Skeletal muscle tissue (tissue), 4 donors: ENCODE data around the gene KMT2C. TPM values are rescaled to one million over a fixed set of nuclear protein-coding genes. Genes with fewer than 3 reads are reported as not detected.
"Not testable (repeated sequence)": the region's sequence is repeated elsewhere in the genome, so short reads cannot be mapped to it uniquely, and the experiment has no call there.

Experiments
- H3K27ac ChIP-seq: one replicate; pipeline ENCODE4 v1.7.0; 2013; ENCODE audit warnings: mild to moderate bottlenecking, low read depth, low read length, inconsistent platforms
- H3K27me3 ChIP-seq, 3 donors: one replicate each; pipeline ENCODE4 v1.7.0; 2013; ENCODE audit warnings: low read length in 3 of 3; ENCODE audit not compliant: control insufficient read depth in 3 of 3, insufficient read depth in 3 of 3
- H3K36me3 ChIP-seq, 3 donors: one replicate each; pipeline ENCODE4 v1.7.0; 2013; ENCODE audit warnings: low read length in 3 of 3; ENCODE audit not compliant: control insufficient read depth in 3 of 3, insufficient read depth in 3 of 3
- H3K4me1 ChIP-seq, 3 donors: one replicate each; pipeline ENCODE4 v1.7.0; 2013; ENCODE audit warnings: low read length in 3 of 3, mild to moderate bottlenecking in 3 of 3; ENCODE audit not compliant: control insufficient read depth in 3 of 3, insufficient read depth in 3 of 3
- H3K4me3 ChIP-seq, 3 donors: one replicate each; pipeline ENCODE4 v1.7.0; 2013; ENCODE audit warnings: low read length in 3 of 3
- H3K9ac ChIP-seq, 3 donors: one replicate each; pipeline ENCODE4 v1.7.0; 2013; ENCODE audit warnings: low read length in 3 of 3, mild to moderate bottlenecking in 3 of 3, moderate library complexity in 2 of 3, low read depth in 1 of 3
- H3K9me3 ChIP-seq, 3 donors: one replicate each; pipeline ENCODE4 v1.7.0; 2013; ENCODE audit warnings: low read length in 3 of 3; ENCODE audit not compliant: control insufficient read depth in 3 of 3
- total RNA-seq: library from RNA; depleted of rRNA; stranded (reverse); fragments of >200 nt; gene quantifications from one replicate; pipeline ENCODE4 v1.2.3, GENCODE V29; 2014
- donor health status: Osteomylitis.

KMT2C gene
- total RNA-seq, 1 donor from 2014 or later, result 61.6 TPM

DNA sequence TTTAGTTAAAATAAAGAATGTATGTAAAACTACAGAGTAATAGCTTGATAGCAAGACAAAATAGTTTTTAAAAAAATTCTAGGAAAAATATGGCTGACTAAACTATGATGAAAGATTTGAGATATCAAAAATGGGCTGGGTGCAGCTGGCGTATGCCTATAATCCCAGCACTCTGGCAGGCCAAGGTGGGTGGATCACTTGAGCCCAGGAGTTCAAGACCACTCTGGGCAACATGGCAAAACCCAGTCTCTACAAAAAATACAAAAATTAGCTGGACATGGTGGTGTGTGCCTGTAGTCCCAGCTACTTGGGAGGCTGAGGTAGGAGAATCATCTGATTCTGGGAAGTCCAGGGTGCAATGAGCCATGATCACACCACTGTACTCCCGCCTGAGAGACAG is 29.8 kb downstream of the KMT2C start:
- H3K27me3 ChIP-seq, H3K4me1 ChIP-seq, H3K27ac ChIP-seq, H3K9me3 ChIP-seq, H3K4me3 ChIP-seq, H3K9ac ChIP-seq, H3K36me3 ChIP-seq: not testable (repeated sequence)

DNA sequence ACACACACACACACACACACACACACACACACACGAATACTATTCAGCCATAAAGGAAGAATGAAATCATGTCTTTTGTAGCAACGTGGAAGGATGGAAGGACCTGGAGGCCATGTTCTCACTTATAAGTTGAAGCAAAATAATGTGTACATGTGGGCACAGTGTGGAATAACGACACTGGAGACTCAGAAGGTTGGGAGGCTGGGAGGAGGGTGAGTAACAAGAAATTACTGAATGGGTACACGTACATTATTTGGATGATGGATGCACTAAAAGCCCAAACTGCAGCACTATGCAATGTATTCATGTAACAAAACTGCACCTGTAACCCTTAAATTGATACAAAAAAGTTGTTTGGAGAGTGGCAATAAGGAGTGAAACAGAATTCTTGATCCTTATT is 32.1 kb downstream of the KMT2C start:
- H3K4me1 ChIP-seq, result peaks cover 0 to 2% (median 0%) of the 10 kb centered on the region in 3 donors
- no peak overlapping the region for H3K4me3 ChIP-seq
- no peak overlapping the region for H3K9ac ChIP-seq
- peaks cover 0 to 2% (median 0%) of the 10 kb centered on the region in 3 donors for H3K9me3 ChIP-seq
- no peaks in the 10 kb centered on the region for H3K27me3 ChIP-seq
- H3K36me3 ChIP-seq, result no peaks in the 10 kb centered on the region
- no peak overlapping the region for H3K27ac ChIP-seq

DNA sequence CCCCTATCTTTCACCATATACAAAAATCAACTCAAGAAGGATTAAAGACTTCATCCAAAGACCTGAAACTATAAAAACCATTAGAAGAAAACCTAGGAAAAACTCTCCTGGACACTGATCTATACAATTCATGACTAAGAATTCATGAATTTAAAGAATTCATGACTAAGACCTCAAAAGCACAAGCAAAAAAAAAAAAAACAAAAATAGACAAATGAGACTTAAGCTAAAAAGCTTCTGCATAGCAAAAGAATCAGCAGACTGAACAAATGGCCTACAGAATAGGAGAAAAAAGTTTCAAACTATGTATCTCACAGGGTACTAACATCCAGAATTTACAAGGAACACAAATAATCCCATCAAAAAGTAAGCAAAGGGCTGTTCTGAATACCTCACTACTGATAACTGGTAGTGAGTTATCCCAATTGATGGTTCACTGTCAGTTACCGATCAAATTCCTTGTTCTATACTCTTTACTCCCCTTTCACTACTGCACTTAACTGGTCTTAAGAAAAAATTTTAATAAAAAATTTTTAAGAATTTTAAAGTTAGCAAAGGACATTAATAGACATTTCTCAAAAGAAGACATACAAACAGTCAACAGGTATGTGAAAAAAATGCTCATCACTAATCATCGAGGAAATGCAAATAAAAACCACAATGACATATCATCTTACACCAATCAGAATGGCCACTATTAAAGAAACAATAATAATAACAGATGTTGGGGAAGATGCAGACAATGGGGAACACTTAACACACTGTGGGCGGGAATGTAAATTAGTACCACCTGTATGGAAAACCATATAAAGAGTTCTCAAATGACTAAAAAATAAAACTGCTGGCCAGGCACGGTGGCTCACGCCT is 33.2 kb downstream of the KMT2C start:
- Histone ChIP-seq H3K4me3 (no peak overlapping the region), H3K36me3 (no peaks in the 10 kb centered on the region), H3K27ac (no peak overlapping the region), H3K27me3 (no peaks in the 10 kb centered on the region), H3K9ac (no peak overlapping the region), H3K4me1 (peaks cover 0 to 4% (median 2%) of the 10 kb centered on the region in 3 donors), H3K9me3 (peaks cover 0 to 2% (median 0%) of the 10 kb centered on the region in 3 donors)

DNA sequence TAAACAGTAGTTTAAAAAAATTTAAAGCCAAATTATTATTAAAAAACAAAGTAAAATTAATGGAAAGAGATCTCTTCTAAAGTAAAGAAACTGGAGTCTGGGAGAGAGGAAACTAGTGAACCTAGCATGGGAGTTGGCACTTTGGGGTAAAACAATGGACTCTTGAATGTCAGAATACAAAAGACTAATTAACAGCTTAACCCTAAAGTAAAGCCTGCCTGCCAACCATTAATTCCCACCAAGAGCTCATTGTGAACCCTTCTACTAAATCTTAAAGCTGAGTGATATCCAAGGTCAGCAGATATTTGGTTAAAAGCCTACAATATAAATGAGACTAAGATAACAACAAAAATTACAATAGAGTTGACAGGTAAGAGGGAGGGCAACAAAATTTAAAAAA is 36.5 kb downstream of the KMT2C start:
- Histone ChIP-seq H3K27me3 (no peaks in the 10 kb centered on the region), H3K4me1 (peaks cover 0 to 12% (median 6%) of the 10 kb centered on the region in 3 donors), H3K9ac (no peak overlapping the region), H3K4me3 (no peak overlapping the region), H3K36me3 (no peaks in the 10 kb centered on the region), H3K9me3 (peaks cover 0 to 2% (median 0%) of the 10 kb centered on the region in 3 donors), H3K27ac (no peak overlapping the region)

DNA sequence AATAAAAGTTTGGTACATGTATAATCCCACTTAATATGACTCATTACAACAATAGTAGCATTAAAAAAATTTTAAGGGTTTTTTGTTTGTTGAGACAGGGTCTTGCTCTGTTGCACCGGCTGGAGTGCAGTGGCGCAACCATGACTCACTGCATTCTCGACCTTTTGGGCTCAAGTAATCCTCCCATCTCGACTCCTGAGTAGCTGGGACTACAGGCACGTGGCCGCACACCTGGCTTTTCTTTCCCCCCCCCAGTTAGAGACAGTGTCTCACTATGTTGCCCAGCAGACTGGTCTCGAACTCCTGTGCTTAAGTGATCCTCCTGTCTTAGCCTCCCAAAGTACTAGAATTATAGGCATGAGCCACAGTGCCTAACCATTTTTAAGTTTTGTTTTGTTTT is 40.7 kb downstream of the KMT2C start:
- Histone ChIP-seq H3K27me3 (no peaks in the 10 kb centered on the region), H3K9ac (no peak overlapping the region), H3K4me1 (peaks cover 5 to 13% (median 12%) of the 10 kb centered on the region in 3 donors), H3K36me3 (no peaks in the 10 kb centered on the region), H3K9me3 (no peaks in the 10 kb centered on the region), H3K27ac (no peak overlapping the region), H3K4me3 (no peak overlapping the region)

DNA sequence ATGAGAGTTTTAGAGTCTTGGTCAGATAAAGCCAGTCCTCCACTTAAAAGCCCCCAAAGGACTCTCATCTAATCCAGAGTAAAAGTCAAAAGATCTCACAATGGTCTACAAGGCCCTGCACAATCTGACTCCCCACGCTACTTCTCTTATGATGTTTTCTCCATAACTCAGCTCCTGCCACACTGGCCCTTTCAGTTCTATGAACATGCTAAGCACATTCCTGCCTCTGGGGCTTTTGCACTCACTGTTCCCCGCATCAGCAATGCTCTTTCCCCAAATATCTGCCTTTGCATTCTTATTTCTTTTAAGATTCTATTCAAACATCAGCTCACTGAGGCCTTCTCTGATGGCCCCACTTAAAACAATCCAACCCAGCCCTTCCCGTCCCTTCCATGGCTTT is 41.6 kb downstream of the KMT2C start:
- H3K27ac ChIP-seq, H3K9me3 ChIP-seq, H3K9ac ChIP-seq, H3K27me3 ChIP-seq, H3K36me3 ChIP-seq, H3K4me3 ChIP-seq: not testable (repeated sequence)
- H3K4me1 ChIP-seq, result peaks cover 5 to 12% (median 11%) of the 10 kb centered on the region in 3 donors

DNA sequence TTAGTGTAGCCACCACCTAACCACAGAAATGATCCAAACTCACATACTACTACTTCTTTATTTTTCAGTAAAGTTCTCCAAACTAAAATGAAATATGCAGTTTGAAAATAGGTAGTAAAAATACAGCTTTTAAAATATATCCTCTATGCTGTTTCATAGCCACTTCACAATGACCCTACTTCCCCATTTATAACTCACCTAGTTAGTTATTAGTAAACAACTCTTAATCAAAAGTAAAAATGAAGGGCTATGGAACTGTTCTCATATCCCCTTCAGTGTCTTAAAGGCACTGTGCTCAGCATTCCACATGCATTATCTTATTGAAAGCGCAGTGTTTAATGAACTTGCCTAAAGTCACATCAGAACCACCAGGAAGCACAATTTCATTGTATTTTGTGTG is 43.5 kb downstream of the KMT2C start:
- H3K27me3 ChIP-seq, result no peaks in the 10 kb centered on the region
- H3K9ac ChIP-seq, result no peak overlapping the region
- H3K4me3 ChIP-seq, result no peak overlapping the region
- no peaks in the 10 kb centered on the region for H3K9me3 ChIP-seq
- H3K36me3 ChIP-seq, result no peaks in the 10 kb centered on the region
- peaks cover 5 to 7% (median 5%) of the 10 kb centered on the region in 3 donors for H3K4me1 ChIP-seq
- H3K27ac ChIP-seq, result no peak overlapping the region

DNA sequence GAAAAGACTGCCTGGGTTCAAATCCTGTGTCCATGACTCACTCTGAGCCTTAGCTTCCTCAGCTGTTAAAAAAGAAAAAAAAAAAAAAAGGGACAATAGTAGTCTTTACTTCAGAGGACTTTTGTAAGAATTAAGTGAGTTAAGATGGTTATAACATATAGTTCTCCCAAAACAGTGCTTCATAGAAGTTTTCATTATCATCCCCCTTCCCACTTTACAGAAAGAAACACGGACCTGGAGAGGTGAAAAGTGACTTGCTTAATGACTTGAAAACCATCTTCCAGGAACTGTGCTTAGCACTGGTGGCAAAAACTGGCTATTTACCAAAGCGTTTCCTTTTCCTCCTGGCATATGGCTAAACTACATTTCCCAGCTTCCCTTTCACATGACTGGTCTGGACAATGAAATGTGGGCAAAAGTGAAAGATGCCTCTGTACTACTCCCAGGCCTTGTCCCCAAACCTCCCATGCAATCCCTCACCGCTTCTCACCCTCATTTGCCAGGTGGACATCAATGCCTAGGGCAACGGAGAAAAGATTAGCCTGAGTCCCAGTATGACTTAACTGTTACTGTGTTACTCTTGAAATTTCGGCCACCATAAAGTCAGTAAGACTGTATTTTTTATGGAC is 49.6 kb downstream of the KMT2C start:
- not testable (repeated sequence) for H3K36me3 ChIP-seq, H3K9me3 ChIP-seq
- peaks cover 5 to 15% (median 13%) of the 10 kb centered on the region in 3 donors for H3K4me1 ChIP-seq

DNA sequence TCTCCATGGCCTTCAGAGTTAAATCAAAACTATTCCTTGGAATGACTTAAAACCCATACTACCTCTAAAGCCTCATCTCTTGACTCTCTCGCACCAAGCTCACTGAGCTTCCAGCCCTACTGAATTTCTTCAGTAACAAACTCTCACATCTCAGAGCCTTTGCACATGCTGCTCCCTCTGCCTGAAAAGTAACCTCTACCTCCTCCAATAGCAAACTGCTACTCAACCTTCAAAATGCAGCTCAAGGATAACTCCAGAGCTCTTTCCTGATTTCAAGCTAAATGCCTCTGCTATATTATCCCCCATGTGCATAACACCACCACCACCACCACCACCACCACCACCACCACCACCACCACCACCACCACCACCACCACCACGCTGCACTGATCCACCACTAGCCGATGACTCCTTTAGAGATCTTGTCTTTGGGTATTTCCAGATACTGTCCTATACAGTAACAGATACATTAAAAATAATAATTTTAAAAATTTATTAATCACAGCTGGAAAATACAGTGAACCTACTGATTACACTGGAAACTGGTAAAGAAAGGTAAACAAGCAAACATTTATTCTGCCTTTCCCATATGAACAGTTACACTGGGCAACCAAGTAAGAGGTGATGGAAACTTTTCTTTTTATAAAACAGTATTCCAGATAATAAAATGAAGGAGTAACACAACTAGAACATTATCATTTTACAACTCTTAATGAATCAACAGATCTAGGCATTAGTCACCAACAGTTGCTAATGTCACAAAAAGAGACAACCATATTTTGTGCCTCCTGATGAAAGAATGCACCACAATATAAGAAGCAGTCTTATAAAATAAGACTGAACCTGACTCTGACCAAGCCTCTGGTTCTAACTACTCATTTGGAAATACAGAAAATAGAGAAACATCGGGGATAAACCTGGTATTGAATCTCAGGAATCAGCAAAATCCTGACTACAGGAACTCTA is 51.3 kb downstream of the KMT2C start:
- H3K4me3 ChIP-seq, H3K9ac ChIP-seq, H3K9me3 ChIP-seq, H3K27ac ChIP-seq, H3K27me3 ChIP-seq, H3K36me3 ChIP-seq: not testable (repeated sequence)
- H3K4me1 ChIP-seq, result peaks cover 5 to 16% (median 13%) of the 10 kb centered on the region in 3 donors

More for the DNA sequence above, 49.6 kb downstream of the KMT2C start:
- not testable (repeated sequence) for H3K27me3 ChIP-seq, H3K9ac ChIP-seq, H3K27ac ChIP-seq, H3K4me3 ChIP-seq
